ENCODE measurements around the gene SUN2.

Gene SUN2

GRCh38 chr22:38751422-38752346, 4.1 kb downstream of the SUN2 start:
- TF ChIP-seq CTCF (IDR thresholded peaks at IDR 0.05; ENCODE audit: insufficient read depth, missing control alignments), result no peak
- FAIRE-seq (no peak), DNase-seq (ENCODE audit: insufficient read length, low spot score) (no peak)

- TF ChIP-seq CTCF (IDR thresholded peaks at IDR 0.05; ENCODE audit: insufficient read depth, missing control alignments), result no peak
- FAIRE-seq (no peak), DNase-seq (ENCODE audit: insufficient read length, low spot score) (no peak)
These were observed 4.8 kb downstream of the SUN2 start for GRCh38 chr22:38751066-38751421.

- FAIRE-seq (no peak), DNase-seq (ENCODE audit: insufficient read length, low spot score) (no peak)
- TF ChIP-seq CTCF (IDR thresholded peaks at IDR 0.05; ENCODE audit: insufficient read depth, missing control alignments), result no peak
These were observed 5.2 kb downstream of the SUN2 start for GRCh38 chr22:38750638-38751037.

GRCh38 chr22:38750104-38750503, 5.7 kb downstream of the SUN2 start:
- FAIRE-seq (no peak), DNase-seq (ENCODE audit: insufficient read length, low spot score) (no peak)
- no peak for TF ChIP-seq CTCF (IDR thresholded peaks at IDR 0.05; ENCODE audit: insufficient read depth, missing control alignments)

- FAIRE-seq, result no peak
- DNase-seq (ENCODE audit: insufficient read length, low spot score), result no peak
- no peak for TF ChIP-seq CTCF (IDR thresholded peaks at IDR 0.05; ENCODE audit: insufficient read depth, missing control alignments)
These were observed 7.2 kb downstream of the SUN2 start for GRCh38 chr22:38748487-38749136.

- DNase-seq (ENCODE audit: insufficient read length, low spot score), result no peak
- FAIRE-seq, result no peak
- TF ChIP-seq CTCF (IDR thresholded peaks at IDR 0.05; ENCODE audit: insufficient read depth, missing control alignments), result no peak
These were observed 9.9 kb downstream of the SUN2 start for GRCh38 chr22:38745676-38746460.

All from D721Med (cell line).